CD4-positive, alpha-beta T cell (primary cell): ENCODE measurements around the gene EFNA1. TPM values are rescaled to one million over a fixed set of nuclear protein-coding genes. Genes with fewer than 3 reads are reported as not detected.
A peak's percentile ranks its signal among the peaks of the same experiment; 100 is the strongest.

Experiments used
- ATAC-seq: fragments of 200-7000 bp; cut with Tn5 transposase; one replicate; pipeline ENCODE4 v1.10.0; 2022; ENCODE audit warnings: mild to moderate bottlenecking; ENCODE audit not compliant: poor library complexity
- CTCF ChIA-PET: fragments of 350-600 bp; sonication (Branson Sonifier 250); formaldehyde crosslinking; loops from one replicate; lab custom pipeline; 2021; ENCODE audit warnings: antibody characterized with exemption, inconsistent platforms; lab: Charles Lee
- POLR2A ChIA-PET: fragments of 350-600 bp; sonication (Branson Sonifier 250); formaldehyde crosslinking; loops from one replicate; lab custom pipeline; 2021; ENCODE audit warnings: antibody characterized with exemption, inconsistent platforms; lab: Charles Lee
- DNase-seq, 14 experiments: peaks; one replicate each; pipeline ENCODE4 v3.0.0-alpha.2; 2013 to 2020; ENCODE audit warnings: mixed read lengths in 2 of 14
- H3K27ac ChIP-seq, 2 donors: one replicate each; pipeline versions ENCODE4 v1.5.1 to v1.7.0; 2013; ENCODE audit warnings: low read length in 2 of 2, low read depth in 1 of 2, mild to moderate bottlenecking in 1 of 2
- H3K27me3 ChIP-seq, 2 experiments: 1 replicate in 1 of 2; 2 replicates in 1 of 2; pipeline versions ENCODE4 v1.6.1 to v1.7.0; 2013; ENCODE audit warnings: low read length in 2 of 2, control low read depth in 1 of 2, mild to moderate bottlenecking in 1 of 2, moderate library complexity in 1 of 2; ENCODE audit not compliant: insufficient read depth in 2 of 2, control insufficient read depth in 1 of 2
- H3K36me3 ChIP-seq: one replicate; pipeline ENCODE4 v1.6.1; 2013; ENCODE audit warnings: low read length, control low read depth; ENCODE audit not compliant: insufficient read depth
- H3K4me1 ChIP-seq: one replicate; pipeline ENCODE4 v1.6.1; 2013; ENCODE audit warnings: low read length, control low read depth; ENCODE audit not compliant: insufficient read depth
- H3K4me3 ChIP-seq: one replicate; pipeline ENCODE4 v1.5.1; 2013; ENCODE audit warnings: mild to moderate bottlenecking, low read length, moderate library complexity
- H3K9me3 ChIP-seq, 2 experiments: 1 replicate in 1 of 2; 2 replicates in 1 of 2; pipeline versions ENCODE4 v1.6.1 to v1.7.0; 2013; ENCODE audit warnings: low read length in 2 of 2, mild to moderate bottlenecking in 2 of 2, control low read depth in 1 of 2, moderate library complexity in 1 of 2; ENCODE audit not compliant: control insufficient read depth in 1 of 2, insufficient read depth in 1 of 2
- H3K27ac Mint-ChIP-seq: one replicate; pipeline ENCODE4 v1.8.0; 2020; ENCODE audit warnings: mixed read lengths
- H3K27me3 Mint-ChIP-seq: one replicate; pipeline ENCODE4 v1.8.0; 2021; ENCODE audit warnings: mixed read lengths
- H3K36me3 Mint-ChIP-seq: one replicate; pipeline ENCODE4 v1.8.0; 2021; ENCODE audit warnings: low read depth, mixed read lengths
- H3K4me1 Mint-ChIP-seq: one replicate; pipeline ENCODE4 v1.8.0; 2021; ENCODE audit warnings: low read depth, mixed read lengths
- H3K4me3 Mint-ChIP-seq: one replicate; pipeline ENCODE4 v1.8.0; 2020; ENCODE audit warnings: mild to moderate bottlenecking, mixed read lengths
- H3K9me3 Mint-ChIP-seq: one replicate; pipeline ENCODE4 v1.8.0; 2020; ENCODE audit warnings: mixed read lengths
- intact Hi-C, 2 experiments: fragments of 100-400 bp; cut with DNase I in 1 of 2; cut with micrococcal nuclease in 1 of 2; formaldehyde crosslinking; loops; one replicate each; pipeline versions ENCODE4 v1.15.1 to v1.9.0; 2023 to 2025; cut with DNase I, micrococcal nuclease
- total RNA-seq, 174 experiments: library from RNA in 2 of 174; stranded (reverse) in 2 of 174; gene quantifications; one replicate each; pipeline ENCODE4 v1.2.3 and lab custom pipeline; 2021 to 2026
- TF ChIP-seq, protein P1 (sequence below): fragments of 200-600 bp; IDR thresholded peaks from one replicate; pipeline ENCODE4 v1.8.0; 2022; ENCODE audit warnings: antibody characterized with exemption, mild to moderate bottlenecking

The EFNA1 gene
- total RNA-seq, 2 experiments from 2014 or later = 4.2 to 5.9 TPM

DNA sequence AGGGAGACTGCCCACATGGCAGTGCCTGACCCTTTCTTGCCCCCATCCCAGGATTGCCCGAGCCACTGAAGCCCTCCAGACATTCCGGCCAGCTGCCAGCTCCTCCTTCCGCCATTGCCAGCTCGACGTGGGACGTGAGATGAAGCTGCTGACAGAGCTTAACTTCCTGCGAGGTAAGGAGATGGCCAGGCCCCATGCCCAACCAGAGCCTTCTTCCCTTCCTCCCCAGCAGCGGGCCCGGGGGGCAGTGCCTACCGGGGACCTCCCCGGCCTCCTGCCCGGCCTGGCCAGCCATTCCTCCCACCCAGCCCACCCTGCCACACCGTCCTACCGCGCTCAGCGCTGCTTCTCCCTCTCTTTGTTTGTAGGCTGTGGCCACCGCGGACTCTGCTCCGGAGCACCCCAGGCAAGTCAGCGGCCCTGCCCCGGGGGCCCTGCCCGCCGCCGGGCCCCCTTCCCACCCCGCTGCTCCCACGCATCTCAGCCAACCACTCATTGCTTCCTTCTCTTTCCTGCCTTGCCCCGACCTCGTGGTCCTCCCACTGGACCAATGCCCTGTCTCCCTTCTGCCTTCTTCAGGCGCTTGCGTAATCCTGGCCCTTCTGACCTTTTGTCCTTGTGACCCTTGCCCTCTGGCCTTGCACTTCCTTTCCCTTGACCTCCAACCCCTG, 50.9 kb downstream of the EFNA1 start:
- DNase-seq (peak in 3 of 14 experiments; percentile 14 to 29 (median 24)), ATAC-seq (no peak)
- ChIA-PET CTCF (interaction anchor here (0.8 to 1.7 kb wide), 3 partner anchors 16 to 66 kb away, joined by 3 to 6 read pairs (median 3); no protein-coding TSS in a partner anchor), POLR2A (interaction anchor here (0.9 kb wide), 1 partner anchor 15 kb away, joined by 3 read pairs; no protein-coding TSS in a partner anchor)
- Mint-ChIP-seq H3K4me3 (no peak overlapping the region), H3K27me3 (no peaks in the 10 kb centered on the region), H3K27ac (no peak overlapping the region), H3K36me3 (peaks cover 34% of the 10 kb centered on the region), H3K9me3 (no peaks in the 10 kb centered on the region), H3K4me1 (peaks cover 29% of the 10 kb centered on the region)
- Histone ChIP-seq H3K27ac (no peak overlapping the region), H3K36me3 (peaks cover 44% of the 10 kb centered on the region), H3K9me3 (no peaks in the 10 kb centered on the region), H3K27me3 (no peaks in the 10 kb centered on the region), H3K4me3 (no peak overlapping the region), H3K4me1 (peaks cover 37% of the 10 kb centered on the region)
- intact Hi-C loops = loop anchor here (5.0 kb wide), 2 partner anchors 64 to 144 kb away; partner anchors contain the start of gene RUSC1 (in 1 of the 2)
- TF ChIP-seq, protein P1, sequence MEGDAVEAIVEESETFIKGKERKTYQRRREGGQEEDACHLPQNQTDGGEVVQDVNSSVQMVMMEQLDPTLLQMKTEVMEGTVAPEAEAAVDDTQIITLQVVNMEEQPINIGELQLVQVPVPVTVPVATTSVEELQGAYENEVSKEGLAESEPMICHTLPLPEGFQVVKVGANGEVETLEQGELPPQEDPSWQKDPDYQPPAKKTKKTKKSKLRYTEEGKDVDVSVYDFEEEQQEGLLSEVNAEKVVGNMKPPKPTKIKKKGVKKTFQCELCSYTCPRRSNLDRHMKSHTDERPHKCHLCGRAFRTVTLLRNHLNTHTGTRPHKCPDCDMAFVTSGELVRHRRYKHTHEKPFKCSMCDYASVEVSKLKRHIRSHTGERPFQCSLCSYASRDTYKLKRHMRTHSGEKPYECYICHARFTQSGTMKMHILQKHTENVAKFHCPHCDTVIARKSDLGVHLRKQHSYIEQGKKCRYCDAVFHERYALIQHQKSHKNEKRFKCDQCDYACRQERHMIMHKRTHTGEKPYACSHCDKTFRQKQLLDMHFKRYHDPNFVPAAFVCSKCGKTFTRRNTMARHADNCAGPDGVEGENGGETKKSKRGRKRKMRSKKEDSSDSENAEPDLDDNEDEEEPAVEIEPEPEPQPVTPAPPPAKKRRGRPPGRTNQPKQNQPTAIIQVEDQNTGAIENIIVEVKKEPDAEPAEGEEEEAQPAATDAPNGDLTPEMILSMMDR = no peak

DNA sequence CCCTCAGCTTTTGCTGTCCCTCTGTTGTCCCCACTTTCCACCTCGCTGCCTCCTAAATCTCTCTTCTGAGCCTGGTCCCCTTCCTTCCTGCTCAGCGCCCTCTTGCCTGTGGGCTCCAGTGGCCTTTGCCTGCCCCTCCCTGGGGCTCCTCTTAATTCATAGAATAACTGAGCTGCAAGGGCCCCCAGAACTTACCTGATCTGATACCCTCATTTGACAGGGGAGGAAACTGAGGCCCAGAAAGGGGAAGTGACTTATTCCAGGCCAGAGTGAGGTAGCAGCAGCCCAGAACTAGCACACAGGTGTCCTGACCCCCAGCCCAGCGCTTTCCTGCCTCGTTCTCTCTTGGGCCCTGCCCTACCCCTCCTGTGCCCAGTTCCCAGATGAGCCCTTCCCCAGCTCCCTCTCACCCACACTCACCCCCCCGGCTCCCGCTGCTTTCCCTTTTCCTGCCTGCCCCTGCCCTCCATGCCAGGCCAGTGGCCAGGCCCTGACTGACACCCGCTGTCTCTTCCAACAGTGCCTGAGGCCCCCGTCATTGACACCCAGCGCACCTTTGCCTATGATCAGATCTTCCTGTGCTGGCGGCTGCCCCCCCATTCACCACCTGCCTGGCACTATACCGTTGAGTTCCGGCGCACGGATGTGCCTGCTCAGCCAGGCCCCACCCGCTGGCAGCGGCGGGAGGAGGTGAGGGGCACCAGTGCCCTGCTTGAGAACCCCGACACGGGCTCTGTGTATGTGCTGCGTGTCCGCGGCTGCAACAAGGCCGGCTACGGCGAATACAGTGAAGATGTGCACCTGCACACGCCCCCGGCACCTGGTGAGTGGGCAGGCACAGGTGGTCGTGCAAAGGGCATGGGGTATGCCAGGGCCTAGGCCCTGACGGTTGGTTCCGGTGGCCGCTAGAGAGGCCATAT, 51.7 kb downstream of the EFNA1 start:
- H3K36me3 Mint-ChIP-seq = peaks cover 36% of the 10 kb centered on the region
- ChIA-PET POLR2A (interaction anchor here (0.9 kb wide), 1 partner anchor 14 kb away, joined by 3 read pairs; no protein-coding TSS in a partner anchor), CTCF (no interaction called here)
- H3K27ac Mint-ChIP-seq = no peak overlapping the region
- peaks cover 29% of the 10 kb centered on the region for H3K4me1 ChIP-seq
- H3K27ac ChIP-seq = no peak overlapping the region
- intact Hi-C loops = loop anchor here (5.0 kb wide), 2 partner anchors 63 to 143 kb away; partner anchors contain the start of gene RUSC1 (in 1 of the 2)
- DNase-seq = peak in 3 of 14 experiments; percentile 2 to 24 (median 21)
- H3K4me3 ChIP-seq = no peak overlapping the region
- TF ChIP-seq, protein P1 = no peak
- no peaks in the 10 kb centered on the region for H3K9me3 Mint-ChIP-seq
- no peaks in the 10 kb centered on the region for H3K9me3 ChIP-seq
- no peaks in the 10 kb centered on the region for H3K27me3 ChIP-seq
- peaks cover 22% of the 10 kb centered on the region for H3K4me1 Mint-ChIP-seq
- H3K36me3 ChIP-seq = peaks cover 46% of the 10 kb centered on the region
- ATAC-seq = no peak
- no peaks in the 10 kb centered on the region for H3K27me3 Mint-ChIP-seq
- no peak overlapping the region for H3K4me3 Mint-ChIP-seq

DNA sequence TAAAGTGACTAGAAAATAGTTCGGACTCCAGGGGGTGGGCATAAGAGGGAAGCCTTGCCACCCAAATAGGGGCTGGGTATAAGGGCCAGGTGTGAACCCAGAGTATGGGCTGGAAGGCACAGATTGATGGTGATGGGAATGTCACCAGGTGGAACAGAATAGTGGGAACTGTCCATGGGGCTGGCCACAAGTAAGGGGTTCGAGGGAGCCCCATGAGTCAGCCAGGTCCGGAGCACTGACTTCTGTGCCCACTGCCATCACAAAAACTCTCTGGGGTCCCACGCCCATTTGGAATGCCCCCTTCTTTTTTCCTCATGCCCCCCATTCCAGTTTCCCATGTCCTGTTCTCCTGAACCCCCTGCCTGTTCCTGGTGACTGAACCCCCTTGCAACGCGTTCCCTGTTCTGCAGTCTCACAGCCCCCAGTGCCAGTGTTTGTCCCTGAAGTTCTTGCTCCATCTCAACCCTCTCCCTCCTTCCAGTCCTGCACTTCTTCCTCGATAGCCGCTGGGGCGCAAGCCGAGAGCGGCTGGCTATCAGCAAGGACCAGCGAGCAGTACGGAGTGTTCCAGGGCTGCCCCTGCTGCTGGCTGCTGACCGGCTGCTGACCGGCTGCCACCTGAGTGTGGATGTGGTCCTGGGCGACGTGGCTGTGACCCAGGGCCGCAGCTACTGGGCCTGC, 53.8 kb downstream of the EFNA1 start:
- Histone ChIP-seq H3K4me1 (peaks cover 8% of the 10 kb centered on the region), H3K36me3 (peaks cover 49% of the 10 kb centered on the region), H3K9me3 (no peaks in the 10 kb centered on the region), H3K27ac (no peak overlapping the region), H3K4me3 (no peak overlapping the region), H3K27me3 (no peaks in the 10 kb centered on the region)
- DNase-seq (no peak), ATAC-seq (no peak)
- intact Hi-C loops = no loop called here
- Mint-ChIP-seq H3K36me3 (peaks cover 33% of the 10 kb centered on the region), H3K9me3 (no peaks in the 10 kb centered on the region), H3K4me3 (no peak overlapping the region), H3K27me3 (no peaks in the 10 kb centered on the region), H3K4me1 (peaks cover 5% of the 10 kb centered on the region), H3K27ac (no peak overlapping the region)
- CTCF ChIA-PET = no interaction called here
- POLR2A ChIA-PET = no interaction called here
- TF ChIP-seq, protein P1 = no peak
